HL-60 (cell line): ENCODE data around the gene CEP164.

Experiments used
- DNase-seq, 2 experiments: peaks; one replicate each; pipeline ENCODE4 v3.0.0-alpha.2; 2010 to 2020; ENCODE audit warnings: low read depth in 1 of 2, low spot score in 1 of 2
- H3K27ac ChIP-seq: fragments of 250-450 bp; sonication (Bioruptor Pico); replicated peaks from 2 replicates; pipeline ENCODE4 v1.5.1; 2020; ENCODE audit warnings: mild to moderate bottlenecking, moderate library complexity
- H3K27me3 ChIP-seq: fragments of 250-450 bp; sonication (Bioruptor Pico); 2 replicates; pipeline ENCODE4 v1.5.1; 2021; ENCODE audit warnings: mild to moderate bottlenecking, moderate library complexity; ENCODE audit not compliant: insufficient read depth, poor library complexity, severe bottlenecking
- H3K4me3 ChIP-seq: replicated peaks from 2 replicates; pipeline ENCODE4 v1.5.1; 2011; ENCODE audit warnings: mild to moderate bottlenecking, control low read depth, low read length; ENCODE audit not compliant: insufficient read depth
- GABPA ChIP-seq: IDR thresholded peaks from 2 replicates; pipeline ENCODE4 v1.6.1; 2012; ENCODE audit warnings: low read depth
- POLR2AphosphoS5 ChIP-seq: IDR thresholded peaks from 2 replicates; pipeline ENCODE4 v1.6.1; 2012; ENCODE audit warnings: low read depth
- SPI1 ChIP-seq: IDR thresholded peaks from 2 replicates; pipeline ENCODE4 v1.6.1; 2012; ENCODE audit warnings: low read depth, mild to moderate bottlenecking, borderline replicate concordance
- TF ChIP-seq, protein P1 (sequence below): IDR thresholded peaks from one replicate; pipeline ENCODE4 v1.5.1; 2011; ENCODE audit warnings: low read length, control low read depth, inconsistent platforms; ENCODE audit not compliant: insufficient read depth
- TF ChIP-seq, protein P2 (sequence below): IDR thresholded peaks from 2 replicates; pipeline ENCODE4 v1.6.1; 2012; ENCODE audit warnings: low read depth; ENCODE audit not compliant: insufficient replicate concordance

Gene CEP164

DNA sequence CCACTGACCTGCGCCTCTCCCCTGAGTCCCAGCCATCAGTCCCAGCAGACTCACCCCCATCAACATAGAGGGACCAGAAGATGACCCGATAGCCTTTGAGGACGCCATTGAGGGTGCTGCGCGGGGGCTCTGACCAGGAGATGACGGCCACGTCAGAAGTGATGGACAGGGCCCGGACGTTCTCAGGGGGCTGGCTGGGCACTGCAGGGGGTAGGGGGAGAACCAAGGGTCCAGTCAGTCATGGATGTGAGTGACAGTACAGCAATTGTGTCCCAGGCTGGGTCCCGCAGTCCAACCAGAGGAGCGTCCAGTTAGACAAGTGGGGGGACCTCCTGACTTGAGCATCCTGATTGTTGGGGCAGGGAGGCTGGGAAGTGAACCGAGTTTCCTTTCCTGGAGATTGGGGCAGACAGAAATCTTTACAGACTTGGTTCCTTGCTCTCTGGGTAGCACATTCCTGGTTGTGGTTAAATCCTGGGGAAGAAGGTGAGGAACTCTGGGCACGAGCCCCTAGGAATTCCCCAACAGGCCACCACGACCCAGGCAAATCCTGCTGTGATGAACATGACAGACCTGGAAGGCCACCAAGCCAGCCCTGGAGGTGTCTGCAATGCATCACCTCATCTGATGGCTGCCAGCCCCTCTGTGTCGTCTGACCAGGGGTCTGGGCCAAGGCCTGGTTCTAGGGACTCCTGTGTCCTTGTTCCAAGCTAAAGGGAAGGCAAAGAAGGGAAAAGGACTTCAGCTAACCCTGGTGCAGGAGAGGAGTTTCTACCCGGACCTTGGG, 133.9 kb downstream of the CEP164 start:
- TF ChIP-seq, protein P1, sequence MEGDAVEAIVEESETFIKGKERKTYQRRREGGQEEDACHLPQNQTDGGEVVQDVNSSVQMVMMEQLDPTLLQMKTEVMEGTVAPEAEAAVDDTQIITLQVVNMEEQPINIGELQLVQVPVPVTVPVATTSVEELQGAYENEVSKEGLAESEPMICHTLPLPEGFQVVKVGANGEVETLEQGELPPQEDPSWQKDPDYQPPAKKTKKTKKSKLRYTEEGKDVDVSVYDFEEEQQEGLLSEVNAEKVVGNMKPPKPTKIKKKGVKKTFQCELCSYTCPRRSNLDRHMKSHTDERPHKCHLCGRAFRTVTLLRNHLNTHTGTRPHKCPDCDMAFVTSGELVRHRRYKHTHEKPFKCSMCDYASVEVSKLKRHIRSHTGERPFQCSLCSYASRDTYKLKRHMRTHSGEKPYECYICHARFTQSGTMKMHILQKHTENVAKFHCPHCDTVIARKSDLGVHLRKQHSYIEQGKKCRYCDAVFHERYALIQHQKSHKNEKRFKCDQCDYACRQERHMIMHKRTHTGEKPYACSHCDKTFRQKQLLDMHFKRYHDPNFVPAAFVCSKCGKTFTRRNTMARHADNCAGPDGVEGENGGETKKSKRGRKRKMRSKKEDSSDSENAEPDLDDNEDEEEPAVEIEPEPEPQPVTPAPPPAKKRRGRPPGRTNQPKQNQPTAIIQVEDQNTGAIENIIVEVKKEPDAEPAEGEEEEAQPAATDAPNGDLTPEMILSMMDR = no peak
- TF ChIP-seq SPI1 = no peak
- TF ChIP-seq GABPA = no peak
- no peak for TF ChIP-seq POLR2AphosphoS5
- TF ChIP-seq, protein P2, sequence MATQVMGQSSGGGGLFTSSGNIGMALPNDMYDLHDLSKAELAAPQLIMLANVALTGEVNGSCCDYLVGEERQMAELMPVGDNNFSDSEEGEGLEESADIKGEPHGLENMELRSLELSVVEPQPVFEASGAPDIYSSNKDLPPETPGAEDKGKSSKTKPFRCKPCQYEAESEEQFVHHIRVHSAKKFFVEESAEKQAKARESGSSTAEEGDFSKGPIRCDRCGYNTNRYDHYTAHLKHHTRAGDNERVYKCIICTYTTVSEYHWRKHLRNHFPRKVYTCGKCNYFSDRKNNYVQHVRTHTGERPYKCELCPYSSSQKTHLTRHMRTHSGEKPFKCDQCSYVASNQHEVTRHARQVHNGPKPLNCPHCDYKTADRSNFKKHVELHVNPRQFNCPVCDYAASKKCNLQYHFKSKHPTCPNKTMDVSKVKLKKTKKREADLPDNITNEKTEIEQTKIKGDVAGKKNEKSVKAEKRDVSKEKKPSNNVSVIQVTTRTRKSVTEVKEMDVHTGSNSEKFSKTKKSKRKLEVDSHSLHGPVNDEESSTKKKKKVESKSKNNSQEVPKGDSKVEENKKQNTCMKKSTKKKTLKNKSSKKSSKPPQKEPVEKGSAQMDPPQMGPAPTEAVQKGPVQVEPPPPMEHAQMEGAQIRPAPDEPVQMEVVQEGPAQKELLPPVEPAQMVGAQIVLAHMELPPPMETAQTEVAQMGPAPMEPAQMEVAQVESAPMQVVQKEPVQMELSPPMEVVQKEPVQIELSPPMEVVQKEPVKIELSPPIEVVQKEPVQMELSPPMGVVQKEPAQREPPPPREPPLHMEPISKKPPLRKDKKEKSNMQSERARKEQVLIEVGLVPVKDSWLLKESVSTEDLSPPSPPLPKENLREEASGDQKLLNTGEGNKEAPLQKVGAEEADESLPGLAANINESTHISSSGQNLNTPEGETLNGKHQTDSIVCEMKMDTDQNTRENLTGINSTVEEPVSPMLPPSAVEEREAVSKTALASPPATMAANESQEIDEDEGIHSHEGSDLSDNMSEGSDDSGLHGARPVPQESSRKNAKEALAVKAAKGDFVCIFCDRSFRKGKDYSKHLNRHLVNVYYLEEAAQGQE = no peak
- Histone ChIP-seq H3K4me3 (no peak overlapping the region), H3K27ac (no peak overlapping the region), H3K27me3 (no peaks in the 10 kb centered on the region)
- no peak for DNase-seq

DNA sequence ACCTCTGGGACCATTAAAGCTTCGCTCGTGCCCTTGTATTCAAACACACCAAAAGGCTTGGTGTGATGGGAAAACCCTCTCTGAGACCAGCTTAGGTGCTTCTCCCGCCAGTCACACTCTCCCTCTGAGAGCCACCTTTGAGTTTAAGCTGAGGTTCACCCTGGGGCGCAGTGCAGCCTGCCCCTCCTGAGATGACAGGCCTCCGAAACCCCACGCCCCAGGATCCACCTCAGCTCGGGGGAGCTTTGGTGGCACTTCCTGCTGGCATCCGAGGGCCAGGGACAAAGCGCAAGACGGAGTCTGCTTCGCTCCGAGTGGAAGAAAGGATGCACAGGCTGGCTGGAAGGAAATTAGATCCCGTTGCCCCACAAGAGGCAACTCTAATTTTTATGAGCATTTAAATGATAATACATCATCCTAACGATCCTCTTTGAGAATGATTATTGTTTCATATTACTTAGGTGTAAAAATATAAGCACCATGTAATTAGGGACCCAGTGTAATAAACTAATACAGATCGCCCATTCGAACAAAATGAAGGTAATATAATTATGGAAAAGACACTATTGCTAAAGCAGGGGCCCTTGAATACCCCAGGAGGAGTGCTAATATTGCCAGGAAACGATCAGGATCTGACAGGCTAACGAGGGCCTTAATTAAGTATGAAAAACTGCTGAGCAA, 134.7 kb downstream of the CEP164 start:
- TF ChIP-seq SPI1 = no peak
- TF ChIP-seq, protein P2 = no peak
- TF ChIP-seq, protein P1 = no peak
- TF ChIP-seq POLR2AphosphoS5 = no peak
- TF ChIP-seq GABPA = no peak
- no peak for DNase-seq
- no peaks in the 10 kb centered on the region for H3K27me3 ChIP-seq

GRCh38 chr11:117462864-117463247, 135.2 kb downstream of the CEP164 start:
- TF ChIP-seq GABPA = no peak
- TF ChIP-seq, protein P2 = no peak
- H3K27me3 ChIP-seq = no peaks in the 10 kb centered on the region

More for the DNA sequence above, 134.7 kb downstream of the CEP164 start:
- no peak overlapping the region for H3K4me3 ChIP-seq
- no peak overlapping the region for H3K27ac ChIP-seq

More at GRCh38 chr11:117462864-117463247, 135.2 kb downstream of the CEP164 start:
- DNase-seq = no peak
- Histone ChIP-seq H3K27ac (no peak overlapping the region), H3K4me3 (no peak overlapping the region)
